GM12892 (cell line): Measurements from ENCODE around the gene CENPO.

Experiments
- POLR2A ChIP-seq: IDR thresholded peaks from 2 replicates; pipeline ENCODE4 v1.6.1; 2011; ENCODE audit warnings: low read depth, low read length, control low read depth
- TAF1 ChIP-seq: IDR thresholded peaks from 2 replicates; pipeline ENCODE4 v1.6.1; 2011; ENCODE audit warnings: low read depth, mild to moderate bottlenecking, control low read depth, low read length, borderline replicate concordance

GRCh38 chr2:24832521-24832920 lies 39.3 kb downstream of the CENPO start:
- no peak for TF ChIP-seq TAF1
- TF ChIP-seq POLR2A: no peak
